Esophagus squamous epithelium (tissue), 5 donors: ENCODE measurements around the gene IQCK. TPM values are rescaled to one million over a fixed set of nuclear protein-coding genes. Genes with fewer than 3 reads are reported as not detected.

Experiments used
- DNase-seq: peaks from one replicate; lab custom pipeline; 2025; lab: John Stamatoyannopoulos, UW
- H3K27ac ChIP-seq, 4 donors: fragments of 200-600 bp; sonication (generic); one replicate each; pipeline ENCODE4 v1.5.1; 2016 to 2019; ENCODE audit warnings: mild to moderate bottlenecking in 1 of 4
- H3K27me3 ChIP-seq, 4 donors: fragments of 200-600 bp; sonication (generic); 1 replicate in 3 of 4; 2 replicates in 1 of 4; pipeline versions ENCODE4 v1.5.1 to v1.6.0; 2017 to 2021; ENCODE audit warnings: antibody characterized with exemption in 1 of 4
- H3K36me3 ChIP-seq, 3 donors: fragments of 200-600 bp; sonication (generic); one replicate each; pipeline ENCODE4 v1.5.1; 2016 to 2019
- H3K4me1 ChIP-seq, 3 donors: fragments of 200-600 bp; sonication (generic); one replicate each; pipeline ENCODE4 v1.5.1; 2017 to 2019
- H3K4me3 ChIP-seq, 4 donors: fragments of 200-600 bp; sonication (generic); 1 replicate in 3 of 4; 2 replicates in 1 of 4; pipeline ENCODE4 v1.5.1; 2016 to 2019; ENCODE audit warnings: mild to moderate bottlenecking in 2 of 4, moderate library complexity in 1 of 4
- H3K9me3 ChIP-seq, 3 donors: fragments of 200-600 bp; sonication (generic); one replicate each; pipeline ENCODE4 v1.5.1; 2016 to 2019
- POLR2A ChIP-seq, 4 donors: fragments of 450-650 bp; IDR thresholded peaks; one replicate each; pipeline ENCODE4 v1.6.1; 2017; ENCODE audit warnings: antibody characterized with exemption in 4 of 4, mild to moderate bottlenecking in 4 of 4, moderate library complexity in 3 of 4
- WGBS, 2 donors: methylation state at CpG; one replicate each; pipeline ENCODE4 v1.1.5; 2018; 5-methylcytosine and 5-hydroxymethylcytosine counted together
- intact Hi-C: fragments of 100-400 bp; cut with DNase I; formaldehyde crosslinking; loops from one replicate; pipeline ENCODE4 v1.15.0; 2022
- total RNA-seq, 4 donors: library from RNA; depleted of rRNA; stranded (reverse); fragments of >200 nt; gene quantifications; one replicate each; pipeline ENCODE4 v1.1.0, GENCODE V29; 2016
- TF ChIP-seq, protein P1 (sequence below), 6 experiments: fragments of 450-650 bp in 4 of 6; fragments of 200-600 bp in 2 of 6; sonication (generic) in 2 of 6; IDR thresholded peaks; one replicate each; pipeline ENCODE4 v1.5.1; 2016 to 2019; ENCODE audit warnings: antibody characterized with exemption in 6 of 6, mild to moderate bottlenecking in 4 of 6, moderate library complexity in 4 of 6
- donor health status: DM: yes; HTN: yes; CAD: no.

IQCK gene
- total RNA-seq, 4 donors from 2014 or later: 2.2 to 9.3 (median 6.1) TPM

- Histone ChIP-seq H3K27ac (no peak overlapping the region), H3K4me3 (no peak overlapping the region)
- 88% methylated on average over 3 of the region's 3 CpGs for WGBS, 2 donors
Observed at GRCh38 chr16:19861133-19861532, 143.1 kb downstream of the IQCK start.

DNA sequence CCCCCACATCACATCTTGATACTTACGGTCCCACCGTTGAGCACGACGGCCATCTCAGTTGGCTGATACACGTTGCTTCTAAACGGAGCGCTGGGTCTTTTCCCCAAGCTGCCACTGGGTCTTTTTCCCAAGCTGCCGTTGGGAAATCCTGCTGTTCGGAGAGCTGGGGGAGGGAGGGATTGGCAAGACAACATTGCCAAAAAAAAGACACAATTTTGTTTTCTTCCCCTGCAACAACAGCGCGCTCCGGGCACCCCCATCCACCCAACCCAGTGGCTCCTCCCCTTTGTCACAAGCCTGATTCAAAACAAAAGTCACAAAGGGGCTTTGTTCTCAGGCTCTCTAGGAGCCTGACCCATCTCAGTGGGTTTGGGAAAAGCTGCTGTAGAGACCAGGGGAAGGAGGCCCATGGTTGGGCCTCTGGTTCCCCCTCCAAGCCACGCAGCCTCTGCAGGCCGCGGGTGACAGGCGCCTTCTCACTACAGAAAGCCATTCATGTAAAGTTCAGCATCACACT, 143.8 kb downstream of the IQCK start:
- 71 to 89% methylated on average over 11 to 12 of the region's 16 CpGs for WGBS, 2 donors
- intact Hi-C loops: no loop called here
- H3K27me3 ChIP-seq: no peaks in the 10 kb centered on the region
- H3K36me3 ChIP-seq: peaks cover 0 to 50% (median 0%) of the 10 kb centered on the region in 3 donors
- no peak for DNase-seq
- H3K4me3 ChIP-seq: no peak overlapping the region
- TF ChIP-seq POLR2A (IDR thresholded peaks at IDR 0.05): no peak
- TF ChIP-seq, protein P1, sequence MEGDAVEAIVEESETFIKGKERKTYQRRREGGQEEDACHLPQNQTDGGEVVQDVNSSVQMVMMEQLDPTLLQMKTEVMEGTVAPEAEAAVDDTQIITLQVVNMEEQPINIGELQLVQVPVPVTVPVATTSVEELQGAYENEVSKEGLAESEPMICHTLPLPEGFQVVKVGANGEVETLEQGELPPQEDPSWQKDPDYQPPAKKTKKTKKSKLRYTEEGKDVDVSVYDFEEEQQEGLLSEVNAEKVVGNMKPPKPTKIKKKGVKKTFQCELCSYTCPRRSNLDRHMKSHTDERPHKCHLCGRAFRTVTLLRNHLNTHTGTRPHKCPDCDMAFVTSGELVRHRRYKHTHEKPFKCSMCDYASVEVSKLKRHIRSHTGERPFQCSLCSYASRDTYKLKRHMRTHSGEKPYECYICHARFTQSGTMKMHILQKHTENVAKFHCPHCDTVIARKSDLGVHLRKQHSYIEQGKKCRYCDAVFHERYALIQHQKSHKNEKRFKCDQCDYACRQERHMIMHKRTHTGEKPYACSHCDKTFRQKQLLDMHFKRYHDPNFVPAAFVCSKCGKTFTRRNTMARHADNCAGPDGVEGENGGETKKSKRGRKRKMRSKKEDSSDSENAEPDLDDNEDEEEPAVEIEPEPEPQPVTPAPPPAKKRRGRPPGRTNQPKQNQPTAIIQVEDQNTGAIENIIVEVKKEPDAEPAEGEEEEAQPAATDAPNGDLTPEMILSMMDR (IDR thresholded peaks at IDR 0.05): no peak
- H3K9me3 ChIP-seq: no peaks in the 10 kb centered on the region
- peaks cover 0 to 19% (median 0%) of the 10 kb centered on the region in 3 donors for H3K4me1 ChIP-seq
- H3K27ac ChIP-seq: no peak overlapping the region

More at GRCh38 chr16:19861133-19861532, 143.1 kb downstream of the IQCK start:
- Histone ChIP-seq H3K36me3 (peaks cover 0 to 43% (median 0%) of the 10 kb centered on the region in 3 donors), H3K9me3 (no peaks in the 10 kb centered on the region), H3K4me1 (peaks cover 0 to 19% (median 0%) of the 10 kb centered on the region in 3 donors), H3K27me3 (no peaks in the 10 kb centered on the region)
- no peak for TF ChIP-seq POLR2A (IDR thresholded peaks at IDR 0.05)
- TF ChIP-seq, protein P1 (IDR thresholded peaks at IDR 0.05): no peak
- intact Hi-C loops: no loop called here
- DNase-seq: no peak

GRCh38 chr16:19863990-19864389, 145.9 kb downstream of the IQCK start:
- intact Hi-C loops: no loop called here
- no peak overlapping the region for H3K27ac ChIP-seq
- peaks cover 0 to 39% (median 0%) of the 10 kb centered on the region in 3 donors for H3K36me3 ChIP-seq
- no peaks in the 10 kb centered on the region for H3K9me3 ChIP-seq
- TF ChIP-seq, protein P1 (IDR thresholded peaks at IDR 0.05): no peak
- no peak for TF ChIP-seq POLR2A (IDR thresholded peaks at IDR 0.05)
- peaks cover 0 to 19% (median 0%) of the 10 kb centered on the region in 3 donors for H3K4me1 ChIP-seq
- DNase-seq: no peak
- H3K27me3 ChIP-seq: no peaks in the 10 kb centered on the region
- H3K4me3 ChIP-seq: no peak overlapping the region
- WGBS, 2 donors: 57% methylated on average over 1 of the region's 1 CpG; no CpG with 5 or more reads in 1 of the 2 donors

DNA sequence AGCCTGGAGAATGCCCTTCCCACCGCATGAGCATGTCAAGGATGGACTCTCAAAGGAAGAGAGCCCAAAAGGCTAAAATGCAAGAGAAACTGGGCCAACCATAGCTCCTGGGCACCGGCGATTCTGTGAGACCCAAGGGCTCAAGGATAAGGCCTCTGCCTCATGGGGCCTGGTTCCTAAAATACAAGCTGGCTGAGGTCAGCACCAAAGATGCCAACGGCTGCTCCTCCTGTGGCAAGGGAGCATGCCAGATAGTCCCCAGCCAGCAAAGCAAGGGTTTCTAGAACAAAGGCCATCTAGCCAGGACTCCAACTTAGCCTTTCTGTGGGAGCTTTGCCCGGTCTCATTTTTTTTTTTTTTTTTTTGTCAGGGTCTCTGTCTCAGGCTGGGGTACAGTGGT, 146.5 kb downstream of the IQCK start:
- Histone ChIP-seq H3K27me3 (no peaks in the 10 kb centered on the region), H3K4me1 (peaks cover 0 to 19% (median 0%) of the 10 kb centered on the region in 3 donors), H3K27ac (no peak overlapping the region), H3K36me3 (peaks cover 0 to 36% (median 0%) of the 10 kb centered on the region in 3 donors), H3K9me3 (no peaks in the 10 kb centered on the region), H3K4me3 (no peak overlapping the region)
- TF ChIP-seq, protein P1 (IDR thresholded peaks at IDR 0.05): no peak
- no peak for TF ChIP-seq POLR2A (IDR thresholded peaks at IDR 0.05)
- no peak for DNase-seq
- WGBS, 2 donors: 78 to 86% methylated on average over 4 of the region's 5 CpGs
- intact Hi-C loops: no loop called here

DNA sequence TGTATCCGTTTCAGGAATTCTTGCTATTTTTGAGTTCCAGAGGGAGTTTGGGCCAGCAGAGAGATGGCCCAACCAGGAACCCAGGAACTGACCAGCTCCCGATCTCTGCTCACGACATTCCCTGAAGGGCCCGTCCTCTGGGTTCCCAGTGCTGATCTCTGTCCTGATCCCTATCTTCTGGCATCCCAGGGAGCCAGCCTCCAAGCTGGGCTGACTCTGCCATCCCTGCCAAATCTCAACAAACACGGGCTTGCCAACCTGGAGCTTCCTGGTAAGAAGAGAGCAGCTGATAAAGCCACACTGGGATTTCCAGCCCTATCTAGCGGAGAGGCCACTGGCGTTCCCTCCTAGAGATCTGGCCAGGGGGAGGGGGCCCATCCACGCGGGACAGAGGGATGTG, 150.3 kb downstream of the IQCK start:
- 54 to 87% methylated on average over 4 of the region's 9 CpGs for WGBS, 2 donors
- intact Hi-C loops: no loop called here
- Histone ChIP-seq H3K36me3 (peaks cover 0 to 47% (median 6%) of the 10 kb centered on the region in 3 donors), H3K9me3 (no peaks in the 10 kb centered on the region), H3K27ac (no peak overlapping the region), H3K4me3 (no peak overlapping the region), H3K4me1 (no peaks in the 10 kb centered on the region), H3K27me3 (no peaks in the 10 kb centered on the region)
- no peak for DNase-seq
- TF ChIP-seq, protein P1 (IDR thresholded peaks at IDR 0.05): no peak
- TF ChIP-seq POLR2A (IDR thresholded peaks at IDR 0.05): no peak
